Coronary artery (tissue), 2 donors: ENCODE data around the gene CYB5RL.

ENCODE experiments used
- DNase-seq: peaks from one replicate; pipeline ENCODE4 v3.0.0-alpha.2; 2017; ENCODE audit warnings: low spot score
- H3K27ac ChIP-seq, 2 donors: fragments of 200-600 bp; sonication (generic); one replicate each; pipeline ENCODE4 v1.5.1; 2016 to 2019
- H3K4me3 ChIP-seq: fragments of 200-600 bp; sonication (generic); 2 replicates; pipeline ENCODE4 v1.5.1; 2016; ENCODE audit warnings: mild to moderate bottlenecking, moderate library complexity
- TF ChIP-seq, protein P1 (sequence below): fragments of 200-600 bp; sonication (generic); IDR thresholded peaks from one replicate; pipeline ENCODE4 v1.5.1; 2019; ENCODE audit warnings: antibody characterized with exemption

Gene CYB5RL

DNA sequence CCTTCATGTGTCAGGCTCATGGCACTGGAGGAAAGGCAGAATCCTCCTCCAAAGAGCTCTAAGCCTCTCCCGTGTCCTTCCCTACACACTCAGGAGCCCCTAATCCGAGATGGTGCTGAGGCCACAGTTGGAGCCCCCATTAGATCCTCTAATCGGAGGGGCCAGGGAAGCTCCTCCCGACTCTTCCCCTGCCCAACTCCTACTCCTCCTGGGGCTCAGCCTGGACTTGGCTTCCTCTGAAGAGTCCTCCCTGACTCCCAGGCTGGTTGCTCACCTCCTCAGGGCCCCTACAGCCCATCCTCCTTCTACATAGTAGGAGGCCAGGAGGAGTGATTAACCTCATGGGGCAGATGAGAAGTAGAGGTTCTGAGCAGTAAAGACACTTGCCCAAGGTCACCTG is 25.7 kb downstream of the CYB5RL start:
- no peak overlapping the region for H3K4me3 ChIP-seq
- H3K27ac ChIP-seq, result no peak overlapping the region
- TF ChIP-seq, protein P1, sequence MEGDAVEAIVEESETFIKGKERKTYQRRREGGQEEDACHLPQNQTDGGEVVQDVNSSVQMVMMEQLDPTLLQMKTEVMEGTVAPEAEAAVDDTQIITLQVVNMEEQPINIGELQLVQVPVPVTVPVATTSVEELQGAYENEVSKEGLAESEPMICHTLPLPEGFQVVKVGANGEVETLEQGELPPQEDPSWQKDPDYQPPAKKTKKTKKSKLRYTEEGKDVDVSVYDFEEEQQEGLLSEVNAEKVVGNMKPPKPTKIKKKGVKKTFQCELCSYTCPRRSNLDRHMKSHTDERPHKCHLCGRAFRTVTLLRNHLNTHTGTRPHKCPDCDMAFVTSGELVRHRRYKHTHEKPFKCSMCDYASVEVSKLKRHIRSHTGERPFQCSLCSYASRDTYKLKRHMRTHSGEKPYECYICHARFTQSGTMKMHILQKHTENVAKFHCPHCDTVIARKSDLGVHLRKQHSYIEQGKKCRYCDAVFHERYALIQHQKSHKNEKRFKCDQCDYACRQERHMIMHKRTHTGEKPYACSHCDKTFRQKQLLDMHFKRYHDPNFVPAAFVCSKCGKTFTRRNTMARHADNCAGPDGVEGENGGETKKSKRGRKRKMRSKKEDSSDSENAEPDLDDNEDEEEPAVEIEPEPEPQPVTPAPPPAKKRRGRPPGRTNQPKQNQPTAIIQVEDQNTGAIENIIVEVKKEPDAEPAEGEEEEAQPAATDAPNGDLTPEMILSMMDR, result no peak
- no peak for DNase-seq

GRCh38 chr1:54173681-54174080 is 26.1 kb downstream of the CYB5RL start:
- no peak for DNase-seq

GRCh38 chr1:54172614-54173599 is 26.9 kb downstream of the CYB5RL start:
- H3K27ac ChIP-seq, result no peak overlapping the region
- TF ChIP-seq, protein P1, result no peak
- H3K4me3 ChIP-seq, result no peak overlapping the region
- no peak for DNase-seq

More at GRCh38 chr1:54173681-54174080, 26.1 kb downstream of the CYB5RL start:
- H3K4me3 ChIP-seq, result no peak overlapping the region
- TF ChIP-seq, protein P1, result no peak
- no peak overlapping the region for H3K27ac ChIP-seq

DNA sequence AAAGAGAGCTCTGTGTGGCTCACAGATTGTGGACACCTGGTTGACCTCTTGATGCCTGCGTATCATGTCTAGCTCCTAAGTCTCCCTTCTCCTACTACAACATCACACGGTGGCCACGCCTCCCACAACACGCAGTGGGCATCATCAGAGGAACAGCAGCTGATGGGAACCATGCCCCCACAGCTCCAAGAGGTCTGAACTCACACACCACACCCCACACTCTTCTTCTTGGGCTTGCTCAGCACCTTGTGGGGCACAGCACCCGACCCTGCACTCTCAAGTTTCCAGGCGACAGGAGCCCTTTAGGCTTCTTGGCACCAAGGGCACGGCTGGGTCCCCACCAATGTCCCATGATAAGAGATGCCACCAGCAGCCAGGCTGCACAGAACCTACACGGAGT is 28.2 kb downstream of the CYB5RL start:
- TF ChIP-seq, protein P1, result no peak
- Histone ChIP-seq H3K27ac (no peak overlapping the region), H3K4me3 (no peak overlapping the region)
- no peak for DNase-seq

GRCh38 chr1:54171016-54171415 is 28.8 kb downstream of the CYB5RL start:
- no peak overlapping the region for H3K4me3 ChIP-seq
- no peak overlapping the region for H3K27ac ChIP-seq
- TF ChIP-seq, protein P1, result no peak
- no peak for DNase-seq

DNA sequence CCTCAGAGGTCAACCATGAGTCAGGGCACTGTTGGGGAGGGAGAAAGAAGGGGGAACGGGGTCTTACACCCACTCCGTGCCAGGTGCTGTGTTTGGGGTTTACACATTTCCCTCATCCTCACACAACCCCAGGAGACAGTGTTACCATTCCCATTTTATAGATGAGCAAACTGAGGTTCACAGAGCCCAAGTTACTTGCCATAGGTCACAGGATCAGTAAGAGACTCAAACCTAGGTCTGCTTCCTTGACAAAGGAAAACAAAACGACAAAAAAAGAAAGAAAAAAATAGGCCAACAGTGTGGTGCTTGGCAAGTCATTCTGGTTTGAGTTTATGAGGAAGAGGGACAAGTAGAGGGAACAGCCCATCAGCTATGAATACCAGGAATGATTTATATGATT is 30.8 kb downstream of the CYB5RL start:
- Histone ChIP-seq H3K4me3 (no peak overlapping the region), H3K27ac (no peak overlapping the region)
- no peak for DNase-seq
- TF ChIP-seq, protein P1, result no peak
